ENCODE measurements around the gene ELOVL6.

ELOVL6 gene

DNA sequence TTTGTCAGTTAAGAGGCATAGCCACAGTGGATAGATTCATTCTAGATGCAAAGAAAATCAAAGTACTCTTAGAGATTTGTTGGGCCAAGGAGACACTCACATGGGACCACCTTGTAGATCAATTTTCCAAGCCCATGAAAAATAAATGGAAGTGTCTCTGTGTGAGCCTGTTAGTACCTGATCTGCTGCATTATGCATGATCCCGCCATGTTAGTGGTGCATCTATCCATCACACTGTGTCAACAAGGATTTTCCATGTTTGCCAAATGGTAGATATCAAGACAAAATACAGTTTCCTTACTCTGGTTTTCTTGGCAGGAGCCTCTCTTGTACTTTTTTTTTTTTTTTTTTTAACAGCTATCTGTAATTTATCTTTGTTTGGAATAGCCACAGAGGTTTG is 173.4 kb downstream of the ELOVL6 start:
- WGBS: 89% methylated on average over 1 of the region's 1 CpG
- Histone ChIP-seq H3K9me3 (ENCODE audit: insufficient read depth, low read depth, low read length) (no peaks in the 10 kb centered on the region), H3K4me3 (ENCODE audit: low read length) (no peak overlapping the region), H3K27me3 (ENCODE audit: insufficient read depth, low read length) (no peaks in the 10 kb centered on the region), H3K9ac (ENCODE audit: low read depth, low read length) (no peak overlapping the region), H3K36me3 (ENCODE audit: insufficient read depth, low read length) (no peaks in the 10 kb centered on the region), H3K27ac (ENCODE audit: low read depth, low read length) (no peak overlapping the region), H3K4me1 (ENCODE audit: insufficient read depth, low read length) (peaks cover 11% of the 10 kb centered on the region)

DNA sequence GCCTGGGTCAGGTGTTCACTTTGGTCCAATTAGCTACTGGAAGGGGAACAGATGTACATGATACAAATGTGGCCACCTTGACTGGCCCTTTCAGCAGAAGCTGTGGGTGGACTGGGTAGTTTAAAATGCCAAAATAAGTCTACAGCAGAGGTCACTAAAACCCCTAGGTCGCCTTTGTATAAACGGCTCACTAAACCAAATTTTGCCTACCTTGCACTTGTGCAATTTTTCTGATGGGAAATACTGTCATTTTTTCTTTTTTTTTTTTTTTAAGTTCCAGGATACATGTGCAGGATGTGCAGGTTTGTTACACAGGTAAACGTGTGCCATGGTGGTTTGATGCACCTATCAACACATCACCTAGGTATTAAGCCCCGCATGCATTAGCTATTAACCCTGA is 176.0 kb downstream of the ELOVL6 start:
- Histone ChIP-seq H3K4me1 (ENCODE audit: insufficient read depth, low read length) (peaks cover 14% of the 10 kb centered on the region), H3K27me3 (ENCODE audit: insufficient read depth, low read length) (no peaks in the 10 kb centered on the region), H3K36me3 (ENCODE audit: insufficient read depth, low read length) (no peaks in the 10 kb centered on the region), H3K4me3 (ENCODE audit: low read length) (no peak overlapping the region), H3K9ac (ENCODE audit: low read depth, low read length) (no peak overlapping the region), H3K9me3 (ENCODE audit: insufficient read depth, low read depth, low read length) (no peaks in the 10 kb centered on the region), H3K27ac (ENCODE audit: low read depth, low read length) (no peak overlapping the region)
- 98% methylated on average over 4 of the region's 4 CpGs for WGBS

DNA sequence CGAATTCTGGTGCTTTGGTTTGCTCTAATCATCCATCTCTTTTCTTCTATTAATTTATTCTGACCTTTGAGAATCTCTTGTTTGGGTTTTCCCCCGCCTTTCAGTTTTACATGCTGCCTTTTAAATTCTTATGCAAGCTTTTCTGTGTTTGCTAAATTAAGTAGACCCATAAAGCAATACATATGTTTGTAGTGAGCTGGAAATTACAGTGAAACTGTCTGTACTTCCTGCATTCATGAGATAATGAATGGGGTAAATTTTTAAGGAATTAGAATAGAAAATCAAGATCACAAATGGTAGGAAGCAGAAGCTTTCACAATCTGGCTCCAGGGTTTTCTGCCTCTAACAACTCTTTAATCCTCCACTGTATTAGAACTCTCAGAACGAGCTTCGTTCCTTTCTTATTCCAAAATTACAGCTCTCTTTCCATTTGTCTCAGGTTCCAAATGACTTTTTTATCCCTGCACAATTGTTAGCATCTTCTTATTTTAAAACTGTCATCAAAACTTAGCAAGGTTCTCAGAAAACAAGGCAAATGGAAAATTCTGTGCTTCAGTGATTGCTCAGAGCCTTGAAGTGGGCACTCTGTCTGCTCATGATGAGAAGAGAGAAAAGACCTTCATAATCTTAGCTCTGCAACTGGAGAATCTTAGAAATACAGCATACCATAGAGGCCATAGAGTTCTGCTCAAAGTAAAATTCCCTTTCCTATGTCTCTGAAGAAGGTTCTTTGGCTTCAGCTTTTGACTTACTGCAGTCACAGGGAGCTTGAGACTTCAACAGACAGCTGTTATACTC is 177.6 kb downstream of the ELOVL6 start:
- WGBS: 77% methylated on average over 3 of the region's 4 CpGs
- Histone ChIP-seq H3K9ac (ENCODE audit: low read depth, low read length) (no peak overlapping the region), H3K36me3 (ENCODE audit: insufficient read depth, low read length) (no peaks in the 10 kb centered on the region), H3K9me3 (ENCODE audit: insufficient read depth, low read depth, low read length) (no peaks in the 10 kb centered on the region), H3K27me3 (ENCODE audit: insufficient read depth, low read length) (no peaks in the 10 kb centered on the region), H3K4me3 (ENCODE audit: low read length) (no peak overlapping the region), H3K4me1 (ENCODE audit: insufficient read depth, low read length) (peaks cover 21% of the 10 kb centered on the region), H3K27ac (ENCODE audit: low read depth, low read length) (no peak overlapping the region)

DNA sequence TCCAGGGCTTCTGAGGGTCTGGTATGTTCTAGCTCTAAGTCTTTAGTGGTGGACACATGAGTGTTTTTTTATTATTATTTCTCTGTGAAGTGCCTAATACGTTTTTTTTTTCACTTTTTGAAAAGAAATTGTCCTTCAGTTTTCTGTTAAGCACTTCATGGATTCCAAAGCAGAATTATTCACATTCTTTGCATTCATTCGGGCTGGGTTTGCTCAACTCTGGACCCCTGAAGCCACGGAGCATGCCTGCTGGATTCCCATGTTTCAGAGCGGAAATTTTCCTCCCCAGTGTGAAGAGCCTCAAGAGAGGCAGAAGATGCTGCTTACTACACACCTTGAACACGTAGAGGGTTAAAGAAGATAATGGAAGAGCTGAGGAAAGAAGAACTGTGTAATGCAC is 178.3 kb downstream of the ELOVL6 start:
- H3K4me3 ChIP-seq (ENCODE audit: low read length): no peak overlapping the region
- H3K27ac ChIP-seq (ENCODE audit: low read depth, low read length): no peak overlapping the region
- H3K36me3 ChIP-seq (ENCODE audit: insufficient read depth, low read length): no peaks in the 10 kb centered on the region
- WGBS: 53% methylated on average over 5 of the region's 5 CpGs
- H3K9ac ChIP-seq (ENCODE audit: low read depth, low read length): no peak overlapping the region
- H3K27me3 ChIP-seq (ENCODE audit: insufficient read depth, low read length): no peaks in the 10 kb centered on the region
- H3K9me3 ChIP-seq (ENCODE audit: insufficient read depth, low read depth, low read length): no peaks in the 10 kb centered on the region
- peaks cover 21% of the 10 kb centered on the region for H3K4me1 ChIP-seq (ENCODE audit: insufficient read depth, low read length)

DNA sequence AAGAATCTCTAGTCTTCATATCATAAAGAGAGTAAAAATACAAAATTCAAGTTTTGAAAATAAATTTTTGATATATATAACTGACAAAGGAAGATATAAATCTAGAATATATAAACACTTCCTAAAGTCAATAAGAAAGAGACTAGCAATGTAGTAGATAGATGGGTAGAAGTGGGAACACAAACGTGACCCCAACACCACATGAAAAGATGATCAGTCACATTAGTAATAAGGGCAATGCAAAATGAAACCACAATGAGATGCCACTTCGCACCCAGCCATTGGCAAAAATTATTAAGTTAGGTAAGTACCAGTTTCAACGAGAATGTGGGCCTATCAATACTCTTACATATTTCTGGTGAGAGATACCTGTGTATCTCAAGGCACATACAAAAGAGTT is 179.3 kb downstream of the ELOVL6 start:
- no peak overlapping the region for H3K27ac ChIP-seq (ENCODE audit: low read depth, low read length)
- no peaks in the 10 kb centered on the region for H3K36me3 ChIP-seq (ENCODE audit: insufficient read depth, low read length)
- WGBS: 98% methylated on average over 3 of the region's 3 CpGs
- H3K27me3 ChIP-seq (ENCODE audit: insufficient read depth, low read length): no peaks in the 10 kb centered on the region
- peaks cover 21% of the 10 kb centered on the region for H3K4me1 ChIP-seq (ENCODE audit: insufficient read depth, low read length)
- H3K4me3 ChIP-seq (ENCODE audit: low read length): no peak overlapping the region
- H3K9ac ChIP-seq (ENCODE audit: low read depth, low read length): no peak overlapping the region
- H3K9me3 ChIP-seq (ENCODE audit: insufficient read depth, low read depth, low read length): no peaks in the 10 kb centered on the region

DNA sequence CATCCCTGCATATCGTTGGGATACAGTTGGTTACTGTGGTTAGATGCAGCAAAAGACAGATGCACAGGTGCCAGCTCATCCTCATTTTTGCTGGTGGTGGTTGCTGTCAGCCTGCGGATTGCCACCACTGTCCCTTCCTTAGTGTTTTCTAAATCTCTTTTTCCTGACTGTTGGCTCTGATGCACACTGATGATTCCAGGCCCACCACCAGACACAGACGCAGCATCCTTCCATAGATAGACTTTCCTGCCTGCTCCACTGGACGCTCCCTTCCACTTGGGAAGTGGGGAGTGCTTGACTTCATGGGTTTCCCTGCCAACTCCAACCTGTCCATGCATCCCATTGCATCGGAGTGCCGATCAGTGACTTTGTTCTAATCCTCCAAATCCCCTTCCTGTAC is 184.2 kb downstream of the ELOVL6 start:
- Histone ChIP-seq H3K4me3 (ENCODE audit: low read length) (no peak overlapping the region), H3K9ac (ENCODE audit: low read depth, low read length) (no peak overlapping the region), H3K36me3 (ENCODE audit: insufficient read depth, low read length) (no peaks in the 10 kb centered on the region), H3K9me3 (ENCODE audit: insufficient read depth, low read depth, low read length) (no peaks in the 10 kb centered on the region), H3K4me1 (ENCODE audit: insufficient read depth, low read length) (peaks cover 10% of the 10 kb centered on the region; the same call in 1 of the 2 replicates), H3K27me3 (ENCODE audit: insufficient read depth, low read length) (no peaks in the 10 kb centered on the region), H3K27ac (ENCODE audit: low read depth, low read length) (no peak overlapping the region)
- 94% methylated on average over 6 of the region's 6 CpGs for WGBS

DNA sequence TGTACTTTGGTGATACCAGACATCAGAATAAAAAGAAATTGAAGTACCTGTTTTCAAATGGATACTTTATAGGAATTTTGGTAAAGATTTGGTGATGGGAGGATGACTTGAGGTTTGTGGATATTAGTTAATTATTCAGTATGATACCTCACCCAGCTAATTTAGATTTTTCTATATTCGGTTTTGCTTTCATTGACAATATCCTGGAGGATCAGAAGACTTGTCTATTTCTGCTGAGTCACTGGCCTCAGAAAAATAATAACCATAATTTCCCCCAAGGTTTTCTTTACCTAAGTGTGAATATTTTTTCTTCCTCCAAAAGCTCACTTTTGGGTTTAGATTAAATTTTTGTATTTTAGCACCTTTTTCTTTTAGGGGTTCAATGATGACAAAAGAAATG is 185.5 kb downstream of the ELOVL6 start:
- Histone ChIP-seq H3K4me1 (ENCODE audit: insufficient read depth, low read length) (peaks cover 10% of the 10 kb centered on the region; the same call in 1 of the 2 replicates), H3K9me3 (ENCODE audit: insufficient read depth, low read depth, low read length) (no peaks in the 10 kb centered on the region), H3K9ac (ENCODE audit: low read depth, low read length) (no peak overlapping the region), H3K36me3 (ENCODE audit: insufficient read depth, low read length) (no peaks in the 10 kb centered on the region), H3K27me3 (ENCODE audit: insufficient read depth, low read length) (no peaks in the 10 kb centered on the region), H3K27ac (ENCODE audit: low read depth, low read length) (no peak overlapping the region), H3K4me3 (ENCODE audit: low read length) (no peak overlapping the region)
- WGBS: 92% methylated on average over 1 of the region's 1 CpG

DNA sequence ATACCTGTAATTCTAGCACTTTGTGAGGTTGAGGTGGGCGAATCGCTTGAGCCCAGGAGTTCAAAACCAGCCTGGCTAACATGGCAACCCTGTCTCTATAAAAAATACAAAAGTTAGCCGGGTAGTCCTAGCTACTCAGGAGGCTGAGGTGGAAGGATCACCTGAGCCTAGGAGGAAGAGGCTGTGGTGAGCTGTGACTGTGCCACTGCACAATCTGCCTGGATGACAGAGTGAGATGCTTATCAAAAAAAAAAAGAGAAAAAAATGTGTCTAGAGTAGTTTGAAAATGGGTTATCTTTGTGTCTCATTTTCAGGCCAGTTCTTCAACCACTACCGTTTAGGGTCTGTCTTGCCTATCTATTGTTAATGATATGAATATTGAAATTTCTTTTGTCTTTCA is 187.6 kb downstream of the ELOVL6 start:
- WGBS: over 99% methylated on average over 4 of the region's 4 CpGs
- 0 out of 2 replicates have a peak, but pooled peaks cover 3% of the 10 kb centered on the region for H3K4me1 ChIP-seq (ENCODE audit: insufficient read depth, low read length)

DNA sequence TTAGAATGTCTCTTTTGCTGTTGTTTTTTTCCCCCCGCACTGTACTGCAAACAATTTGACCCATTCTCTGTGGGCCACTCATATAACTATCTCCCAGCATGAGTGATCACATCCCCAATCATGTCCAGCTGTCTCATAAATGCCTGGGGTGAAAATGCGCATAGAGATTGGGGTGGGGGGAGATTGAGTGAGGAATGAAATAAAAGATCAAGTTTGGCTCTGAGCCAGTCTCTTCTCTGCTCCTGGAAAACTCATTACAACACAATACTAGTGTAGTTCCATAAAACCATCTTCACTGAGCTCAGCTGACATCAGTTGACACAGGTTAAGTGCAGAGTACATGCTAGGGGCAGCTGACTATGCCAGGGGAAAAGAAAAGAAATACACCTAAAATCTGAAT is 188.9 kb downstream of the ELOVL6 start:
- WGBS: 96% methylated on average over 2 of the region's 2 CpGs
- H3K27ac ChIP-seq (ENCODE audit: low read depth, low read length): no peak overlapping the region

More for the DNA sequence above, 187.6 kb downstream of the ELOVL6 start:
- Histone ChIP-seq H3K9me3 (ENCODE audit: insufficient read depth, low read depth, low read length) (no peaks in the 10 kb centered on the region), H3K36me3 (ENCODE audit: insufficient read depth, low read length) (no peaks in the 10 kb centered on the region), H3K9ac (ENCODE audit: low read depth, low read length) (no peak overlapping the region), H3K27me3 (ENCODE audit: insufficient read depth, low read length) (no peaks in the 10 kb centered on the region), H3K27ac (ENCODE audit: low read depth, low read length) (no peak overlapping the region), H3K4me3 (ENCODE audit: low read length) (no peak overlapping the region)

DNA sequence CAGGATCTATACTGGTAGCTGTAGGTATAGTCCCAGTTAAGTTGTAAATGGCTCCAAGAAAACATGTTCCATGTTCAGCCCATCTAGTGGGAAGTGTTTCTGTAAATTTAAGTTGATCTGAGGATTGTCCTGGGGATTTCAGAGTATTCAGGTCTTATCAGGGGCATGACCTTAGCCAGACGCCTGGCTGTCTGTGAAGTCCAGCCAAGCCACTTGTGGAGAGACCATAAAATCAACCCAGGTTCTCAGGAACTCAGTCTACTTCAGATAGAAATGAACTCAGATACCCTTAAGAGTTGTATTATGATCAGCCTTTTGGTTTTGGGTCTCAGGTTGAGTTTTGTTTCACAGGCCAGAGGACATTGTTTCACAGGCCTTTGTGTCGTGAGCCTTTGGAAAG is 189.9 kb downstream of the ELOVL6 start:
- Histone ChIP-seq H3K27me3 (ENCODE audit: insufficient read depth, low read length) (no peaks in the 10 kb centered on the region), H3K36me3 (ENCODE audit: insufficient read depth, low read length) (no peaks in the 10 kb centered on the region), H3K9ac (ENCODE audit: low read depth, low read length) (no peak overlapping the region), H3K4me1 (ENCODE audit: insufficient read depth, low read length) (no peaks in the 10 kb centered on the region), H3K27ac (ENCODE audit: low read depth, low read length) (no peak overlapping the region), H3K4me3 (ENCODE audit: low read length) (no peak overlapping the region), H3K9me3 (ENCODE audit: insufficient read depth, low read depth, low read length) (no peaks in the 10 kb centered on the region)
- WGBS: 80% methylated on average over 2 of the region's 2 CpGs

More for the DNA sequence above, 188.9 kb downstream of the ELOVL6 start:
- Histone ChIP-seq H3K4me3 (ENCODE audit: low read length) (no peak overlapping the region), H3K9ac (ENCODE audit: low read depth, low read length) (no peak overlapping the region), H3K27me3 (ENCODE audit: insufficient read depth, low read length) (no peaks in the 10 kb centered on the region), H3K36me3 (ENCODE audit: insufficient read depth, low read length) (no peaks in the 10 kb centered on the region), H3K9me3 (ENCODE audit: insufficient read depth, low read depth, low read length) (no peaks in the 10 kb centered on the region), H3K4me1 (ENCODE audit: insufficient read depth, low read length) (0 out of 2 replicates have a peak, but pooled peaks cover 3% of the 10 kb centered on the region)

DNA sequence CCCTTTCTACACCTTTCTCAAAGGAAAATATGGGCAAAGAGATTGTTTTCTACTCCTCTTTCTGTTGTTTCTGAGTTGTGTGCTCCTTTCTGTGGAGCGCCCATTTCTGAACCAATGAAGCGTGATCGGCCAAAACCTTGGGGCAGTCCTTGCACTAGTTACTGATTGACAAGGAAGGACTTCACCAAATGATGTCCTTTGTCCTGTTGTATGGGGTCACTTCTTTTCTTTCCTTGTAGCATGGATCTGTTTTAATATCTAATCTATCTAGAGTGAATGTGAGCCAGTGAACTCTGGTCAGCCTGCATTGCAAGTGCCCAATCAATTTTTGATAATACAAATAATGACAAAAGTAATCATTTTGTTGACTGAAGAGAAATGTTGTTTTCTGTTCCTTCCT is 191.2 kb downstream of the ELOVL6 start:
- H3K9me3 ChIP-seq (ENCODE audit: insufficient read depth, low read depth, low read length): no peaks in the 10 kb centered on the region
- H3K9ac ChIP-seq (ENCODE audit: low read depth, low read length): no peak overlapping the region
- 94% methylated on average over 3 of the region's 3 CpGs for WGBS
- no peaks in the 10 kb centered on the region for H3K36me3 ChIP-seq (ENCODE audit: insufficient read depth, low read length)
- no peak overlapping the region for H3K4me3 ChIP-seq (ENCODE audit: low read length)
- no peak overlapping the region for H3K27ac ChIP-seq (ENCODE audit: low read depth, low read length)
- no peaks in the 10 kb centered on the region for H3K4me1 ChIP-seq (ENCODE audit: insufficient read depth, low read length)
- no peaks in the 10 kb centered on the region for H3K27me3 ChIP-seq (ENCODE audit: insufficient read depth, low read length)

Measured in HUES64 (cell line).